Embryonic facial prominence (tissue), 1 donor: ENCODE results near the gene ZFX.

Experiments
- DNase-seq: peaks from one replicate; pipeline ENCODE4 v3.0.0-alpha.2; 2016; ENCODE audit errors: extremely low spot score

The ZFX gene

DNA sequence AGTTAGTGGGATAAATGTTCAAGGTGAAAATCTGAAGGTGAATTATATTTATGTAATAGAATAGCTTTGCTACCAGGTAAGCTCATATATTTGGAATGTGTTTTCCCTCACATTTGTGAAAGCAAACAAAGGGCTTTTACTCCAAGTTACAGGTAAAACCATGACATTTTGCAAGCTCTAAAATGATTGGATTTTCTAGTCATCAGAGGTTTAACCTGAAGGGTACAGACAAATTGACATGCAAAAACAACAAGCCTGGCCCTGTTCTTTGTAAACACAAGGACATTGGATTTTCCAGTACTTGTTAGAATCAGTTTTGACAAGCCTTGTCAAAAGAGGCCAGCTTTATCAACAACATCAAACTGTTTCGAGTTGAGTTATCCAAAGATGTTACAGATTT is 51.7 kb downstream of the ZFX start:
- no peak for DNase-seq

DNA sequence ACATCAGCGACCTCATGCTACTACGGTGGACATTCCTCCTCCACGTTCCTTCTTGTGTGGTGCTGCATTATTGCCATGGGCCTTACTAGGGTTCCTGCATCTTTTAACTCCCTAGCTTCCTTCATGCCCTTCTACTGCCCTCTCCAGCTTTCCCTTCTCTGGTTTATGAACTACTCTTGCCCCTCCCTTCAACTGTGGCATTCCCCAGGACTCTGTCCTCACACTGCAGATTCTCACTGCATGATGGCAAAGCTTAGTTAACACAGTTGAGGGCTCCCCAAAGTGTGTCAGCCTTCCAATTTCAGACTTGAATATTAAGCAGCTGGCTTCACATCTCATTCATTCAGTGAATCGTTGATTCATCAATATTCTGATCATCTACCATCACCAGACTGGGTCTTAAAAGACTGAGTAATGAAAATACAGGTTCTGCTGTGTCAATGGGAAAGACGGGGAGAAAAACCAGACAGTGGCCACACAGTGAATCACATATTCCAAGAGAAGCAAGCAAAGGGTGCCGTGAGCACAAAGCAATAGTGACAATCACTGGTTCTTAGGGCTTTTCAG is 53.0 kb downstream of the ZFX start:
- DNase-seq = no peak

DNA sequence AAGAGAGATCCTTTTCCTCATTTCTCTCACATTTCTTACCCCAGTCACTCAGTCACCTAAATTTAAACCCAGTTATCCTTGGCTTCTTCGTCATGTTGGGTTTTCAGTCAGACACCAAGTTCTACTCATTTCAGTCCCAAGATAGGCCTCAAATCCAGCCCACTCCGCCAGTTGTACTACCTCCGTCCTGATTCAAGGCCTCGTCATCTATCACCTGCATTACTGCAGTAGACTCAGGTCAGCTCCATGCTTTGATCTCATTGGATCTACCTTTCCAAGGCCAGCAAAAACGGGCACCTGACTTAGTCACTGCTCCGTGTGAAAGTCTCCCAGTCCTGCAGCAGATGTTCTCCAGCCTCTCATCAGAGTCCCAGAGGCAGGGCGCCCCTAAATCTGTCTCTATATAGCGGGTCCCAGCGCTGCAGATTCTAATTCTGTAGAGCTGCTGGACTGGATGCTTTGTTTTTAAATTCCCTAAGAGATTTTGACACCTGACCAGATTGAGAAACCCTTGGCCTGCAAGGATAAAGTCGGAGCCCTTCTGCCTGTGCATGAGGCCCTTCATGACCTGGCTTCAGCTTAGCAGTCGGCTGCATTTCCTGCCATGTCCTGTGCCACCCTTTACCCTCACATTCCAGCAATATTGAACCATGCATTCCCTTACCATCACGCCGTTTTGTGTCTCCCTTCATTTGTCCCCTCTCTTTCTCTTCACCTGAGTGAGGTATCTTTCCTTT is 53.7 kb downstream of the ZFX start:
- no peak for DNase-seq

DNA sequence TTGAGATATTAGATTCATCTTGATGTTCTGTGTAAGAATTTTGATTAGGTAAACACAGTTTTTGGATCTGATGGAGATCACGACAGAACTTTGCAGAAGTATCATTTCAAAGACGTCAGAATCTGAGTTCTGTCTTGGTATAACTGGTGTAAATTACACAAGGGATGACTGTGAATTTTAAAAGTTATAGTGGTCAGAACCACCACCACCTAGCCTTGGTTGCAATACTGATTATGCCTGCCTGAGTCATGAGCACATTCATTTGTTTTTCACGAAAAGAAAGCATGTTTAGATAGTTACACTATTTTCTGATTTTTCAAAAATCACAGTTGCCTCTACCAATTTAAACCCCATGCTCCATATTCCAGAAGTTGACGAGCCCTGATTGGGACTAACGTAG is 54.8 kb downstream of the ZFX start:
- no peak for DNase-seq

DNA sequence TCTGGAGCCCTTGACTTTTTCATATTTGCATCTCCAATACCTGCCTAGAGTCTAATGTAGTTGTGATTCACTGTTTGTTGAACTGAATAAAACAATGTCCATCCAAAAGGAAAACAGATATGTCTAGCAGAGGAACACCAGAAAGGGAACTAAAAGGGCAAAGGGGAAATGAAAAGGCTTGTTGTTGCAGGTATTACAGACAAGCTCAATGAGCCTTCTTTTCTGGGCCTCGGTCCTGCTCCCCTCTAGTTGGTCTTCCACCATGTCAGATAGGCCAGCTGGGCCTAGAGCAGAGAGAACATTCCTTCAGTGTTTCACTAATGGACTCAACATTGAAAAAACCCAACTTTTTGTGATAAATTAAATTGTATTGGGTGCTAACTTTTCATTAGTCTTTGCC is 55.4 kb downstream of the ZFX start:
- no peak for DNase-seq

DNA sequence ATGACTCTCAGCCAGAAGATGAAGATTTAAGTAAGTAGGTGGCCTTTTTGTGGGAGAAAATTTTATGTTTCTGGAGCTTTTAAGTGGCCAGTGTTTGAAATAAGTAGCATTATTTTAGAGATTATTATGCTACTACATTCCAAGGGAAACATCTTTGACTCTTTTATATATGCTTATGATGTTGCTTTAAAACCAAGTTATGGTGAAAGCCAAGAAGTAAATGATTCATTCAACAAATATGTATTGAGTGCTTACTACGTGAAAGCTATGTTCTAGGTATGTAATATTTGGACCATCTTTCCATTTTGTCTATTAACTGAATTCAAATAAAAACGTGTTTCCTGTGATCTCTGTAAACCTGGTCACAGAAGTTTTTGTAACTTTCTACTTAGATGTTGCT is 58.3 kb downstream of the ZFX start:
- DNase-seq = no peak

DNA sequence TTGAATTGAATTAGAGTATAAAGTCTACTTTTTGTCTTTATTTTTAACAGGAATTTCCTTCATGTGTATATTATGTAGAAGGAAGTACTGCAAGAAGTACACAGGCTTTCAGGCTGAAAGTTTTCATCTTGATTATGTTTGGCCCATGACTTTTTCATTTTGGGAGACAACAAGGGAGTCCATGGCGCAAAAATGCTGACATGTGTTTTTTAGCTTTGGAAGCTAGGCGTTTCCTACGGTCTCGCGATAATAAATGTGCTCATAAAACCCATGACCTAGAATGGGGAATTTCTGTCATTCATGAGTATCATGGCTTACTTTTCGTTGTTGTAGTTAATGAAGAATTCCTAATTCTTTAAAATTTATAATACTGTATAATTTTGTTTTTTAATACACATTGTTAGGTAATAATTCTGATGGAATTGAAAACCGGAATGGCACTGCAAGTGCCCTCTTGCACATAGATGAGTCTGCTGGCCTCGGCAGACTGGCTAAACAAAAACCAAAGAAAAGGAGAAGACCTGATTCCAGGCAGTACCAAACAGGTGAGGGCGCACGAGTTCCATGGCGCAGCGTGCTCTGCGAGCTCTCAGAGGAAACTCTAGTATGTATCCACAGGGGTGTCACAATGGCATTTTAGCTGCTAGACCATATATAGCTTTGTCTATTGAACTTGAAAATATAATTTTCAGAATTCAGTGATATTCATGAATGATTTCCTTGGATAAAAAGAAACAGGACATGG is 59.1 kb downstream of the ZFX start:
- no peak for DNase-seq

DNA sequence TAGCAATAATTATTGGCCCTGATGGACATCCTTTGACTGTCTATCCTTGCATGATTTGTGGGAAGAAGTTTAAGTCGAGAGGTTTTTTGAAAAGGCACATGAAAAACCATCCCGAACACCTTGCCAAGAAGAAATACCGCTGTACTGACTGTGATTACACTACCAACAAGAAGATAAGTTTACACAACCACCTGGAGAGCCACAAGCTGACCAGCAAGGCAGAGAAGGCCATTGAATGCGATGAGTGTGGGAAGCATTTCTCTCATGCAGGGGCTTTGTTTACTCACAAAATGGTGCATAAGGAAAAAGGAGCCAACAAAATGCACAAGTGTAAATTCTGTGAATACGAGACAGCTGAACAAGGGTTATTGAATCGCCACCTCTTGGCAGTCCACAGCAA is 60.7 kb downstream of the ZFX start:
- no peak for DNase-seq

DNA sequence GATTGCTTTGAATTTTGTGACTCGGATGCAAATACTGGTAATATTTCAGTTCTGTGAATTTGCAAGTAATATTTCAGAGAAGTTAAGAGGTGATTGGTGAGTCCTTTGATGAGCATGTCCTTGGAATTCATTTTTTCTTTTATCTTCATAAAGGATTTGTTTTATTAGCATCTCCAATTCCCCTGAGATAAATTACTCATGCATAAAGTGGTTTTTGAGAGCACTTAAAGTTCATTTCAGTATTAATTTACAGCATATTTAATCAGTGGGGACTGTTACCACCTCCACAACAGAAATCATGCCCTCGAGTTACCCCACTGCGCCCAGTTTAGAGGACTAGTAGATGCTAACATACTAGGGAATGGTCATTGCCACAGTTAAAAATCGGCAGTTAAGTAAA is 65.0 kb downstream of the ZFX start:
- DNase-seq = no peak

DNA sequence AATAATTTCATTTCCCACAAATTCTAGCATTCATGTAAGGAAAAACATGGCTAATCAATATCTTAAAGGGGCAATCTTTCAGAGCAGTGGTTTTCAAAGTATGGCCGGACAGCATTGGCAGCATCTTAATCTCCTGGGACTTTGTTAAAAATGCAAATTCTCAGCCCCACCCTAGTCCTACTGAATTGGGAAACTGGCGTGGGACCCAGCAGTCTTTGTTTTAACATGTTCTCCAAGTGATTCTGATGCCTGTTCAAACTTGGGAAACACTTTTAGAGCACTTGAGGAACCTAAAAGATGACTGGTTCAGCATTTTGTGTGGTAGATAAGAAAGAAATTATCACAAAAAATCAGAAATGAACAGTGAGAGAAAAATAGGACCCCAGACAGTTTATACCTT is 65.7 kb downstream of the ZFX start:
- DNase-seq = no peak

DNA sequence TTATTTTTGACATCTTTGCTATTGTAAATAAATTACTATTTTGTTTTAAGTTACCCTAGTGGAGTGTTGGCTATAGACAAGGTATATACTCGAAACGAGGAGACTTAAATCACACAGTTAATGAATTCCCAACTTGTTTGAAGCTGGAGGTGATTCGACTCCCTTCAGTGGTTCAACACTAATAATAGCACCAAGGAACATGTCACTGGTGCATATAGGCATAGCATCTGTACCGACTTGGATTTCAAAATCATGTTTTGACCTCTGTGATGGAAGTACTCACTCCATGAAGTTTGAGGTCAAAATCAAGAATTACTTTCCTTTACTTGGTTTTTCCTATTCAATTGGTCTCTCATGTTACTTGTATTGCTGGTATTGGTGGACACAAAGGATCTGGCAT is 66.5 kb downstream of the ZFX start:
- DNase-seq = no peak

DNA sequence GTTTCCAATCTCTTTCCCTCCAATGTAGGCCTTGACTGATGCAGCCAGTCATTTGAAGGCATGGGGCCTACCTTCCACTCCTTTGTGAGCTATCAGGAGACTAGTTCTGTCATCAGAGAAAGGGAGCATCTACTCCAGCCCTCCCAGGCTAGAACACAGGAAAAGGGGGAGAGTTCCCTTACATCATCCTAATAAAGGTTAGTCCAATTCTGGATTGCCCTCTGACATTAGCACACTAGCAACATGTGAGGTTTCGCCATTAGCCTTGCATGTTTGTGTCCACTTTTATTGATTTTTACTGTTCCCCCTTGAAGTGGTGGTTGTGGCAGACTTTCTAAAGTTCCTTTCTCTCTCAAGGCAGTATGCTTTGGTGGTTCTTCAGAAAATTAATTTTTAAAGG is 67.3 kb downstream of the ZFX start:
- DNase-seq = no peak

DNA sequence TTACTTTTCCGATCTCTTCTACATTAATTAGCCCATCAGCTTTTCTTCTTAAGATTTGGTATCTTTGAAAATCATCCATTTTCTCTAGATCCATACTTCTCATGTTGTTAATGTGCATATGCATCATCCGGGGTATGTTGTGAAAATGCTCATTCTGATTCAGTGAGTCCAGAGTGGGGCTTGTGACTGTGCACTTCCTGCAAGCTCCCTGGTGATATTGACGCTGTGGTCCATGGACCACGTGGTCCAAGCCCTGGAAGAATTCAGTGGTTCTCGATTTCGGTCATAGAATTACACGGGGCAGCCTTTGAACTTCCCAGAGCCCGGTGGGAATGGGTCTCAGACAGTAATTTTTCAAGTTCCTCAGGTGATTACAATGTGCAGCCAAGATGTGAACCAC is 69.8 kb downstream of the ZFX start:
- no peak for DNase-seq

DNA sequence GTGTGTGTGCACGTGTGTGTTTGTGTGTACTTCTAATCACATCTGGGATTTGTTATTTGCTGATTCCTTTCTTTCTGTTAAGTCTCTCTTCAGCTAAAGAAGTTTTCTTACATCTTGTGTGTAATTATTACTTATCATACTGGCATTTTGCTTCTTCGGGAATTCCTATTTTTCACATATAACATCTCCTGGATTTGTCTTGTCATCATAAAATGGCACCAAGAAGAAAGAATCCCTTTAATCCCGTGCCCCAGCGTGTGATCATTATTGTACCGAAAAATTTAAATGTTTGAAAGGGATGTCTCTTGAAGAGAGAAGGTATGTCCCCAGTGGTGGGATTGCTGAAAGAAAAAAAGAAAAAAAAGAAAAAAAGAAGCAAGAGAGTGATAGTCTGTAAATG is 72.3 kb downstream of the ZFX start:
- DNase-seq = no peak

DNA sequence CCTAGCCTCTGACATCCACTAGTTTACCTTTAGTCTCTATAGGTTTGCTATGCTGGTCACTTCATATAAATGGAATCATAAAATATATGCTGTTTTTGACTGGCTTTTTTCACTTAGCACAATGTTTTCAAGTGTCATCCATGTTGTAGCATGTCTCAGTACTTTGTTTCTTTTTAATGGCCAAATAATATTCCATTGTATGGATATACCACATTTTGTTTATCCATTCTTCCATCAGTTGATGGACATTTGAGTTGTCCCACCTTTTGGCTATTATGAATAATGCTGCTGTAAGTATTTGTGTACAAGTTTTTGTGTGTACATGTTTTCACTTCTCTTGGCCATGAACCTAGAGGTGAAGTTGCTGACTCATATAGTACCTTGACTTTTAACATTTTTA is 75.7 kb downstream of the ZFX start:
- no peak for DNase-seq

DNA sequence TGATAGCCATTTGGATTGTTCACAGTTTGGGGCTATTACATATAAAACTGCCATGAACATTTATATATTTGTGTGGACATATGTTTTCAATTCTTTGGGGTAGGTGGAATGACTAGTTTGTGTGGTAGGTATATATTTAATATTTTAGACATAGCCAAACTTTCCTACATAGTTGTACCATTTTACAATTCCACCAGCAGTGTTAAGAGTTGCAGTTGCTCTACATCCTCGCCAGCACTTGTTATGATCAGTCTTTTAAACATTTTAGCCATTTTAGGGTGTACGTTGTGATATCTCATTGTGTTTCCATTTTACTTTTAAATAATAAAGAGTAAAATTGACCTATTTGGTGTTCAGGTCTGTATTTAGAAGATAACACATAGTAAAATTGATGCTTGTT is 76.6 kb downstream of the ZFX start:
- DNase-seq = no peak

DNA sequence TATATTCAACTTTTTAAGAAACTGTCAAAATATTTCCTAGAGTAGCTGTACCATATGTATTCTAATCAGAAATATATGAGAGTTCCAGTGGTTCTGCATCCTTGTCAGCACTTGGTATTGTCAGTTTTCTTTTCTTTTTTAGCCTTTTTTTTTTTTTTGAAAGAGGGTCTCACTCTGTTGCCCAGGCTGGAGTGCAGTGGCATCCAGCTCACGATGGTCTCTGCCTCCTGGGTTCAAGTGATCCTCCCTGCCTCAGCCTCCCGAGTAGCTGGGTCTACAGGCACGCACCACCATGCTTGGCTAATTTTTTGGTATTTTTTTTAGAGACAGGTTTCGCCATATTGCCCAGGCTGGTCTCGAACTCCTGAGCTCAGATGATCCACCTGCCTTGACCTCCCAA is 79.1 kb downstream of the ZFX start:
- DNase-seq = no peak

DNA sequence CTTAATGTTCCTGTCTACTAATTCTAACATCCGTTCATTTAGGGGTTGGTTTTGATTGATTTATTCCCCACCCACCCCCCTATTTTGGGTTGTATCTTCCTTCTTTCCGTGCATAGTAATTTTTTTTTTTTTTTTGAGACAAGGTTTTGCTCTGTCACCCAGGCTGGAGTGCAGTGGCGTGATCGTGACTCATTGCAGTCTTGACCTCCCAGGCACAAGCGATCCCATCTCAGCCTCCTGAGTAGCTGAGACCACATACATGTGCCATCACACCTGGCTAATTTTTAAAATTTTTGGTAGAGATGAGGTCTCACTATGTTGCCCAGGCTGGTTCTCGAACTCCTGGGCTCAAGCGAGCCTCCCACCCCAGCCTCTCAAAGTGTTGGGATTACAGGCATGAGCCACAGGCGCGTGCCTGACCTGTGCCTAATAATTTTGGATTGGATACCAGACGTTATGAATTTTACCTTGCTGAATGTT is 79.9 kb downstream of the ZFX start:
- DNase-seq = no peak

DNA sequence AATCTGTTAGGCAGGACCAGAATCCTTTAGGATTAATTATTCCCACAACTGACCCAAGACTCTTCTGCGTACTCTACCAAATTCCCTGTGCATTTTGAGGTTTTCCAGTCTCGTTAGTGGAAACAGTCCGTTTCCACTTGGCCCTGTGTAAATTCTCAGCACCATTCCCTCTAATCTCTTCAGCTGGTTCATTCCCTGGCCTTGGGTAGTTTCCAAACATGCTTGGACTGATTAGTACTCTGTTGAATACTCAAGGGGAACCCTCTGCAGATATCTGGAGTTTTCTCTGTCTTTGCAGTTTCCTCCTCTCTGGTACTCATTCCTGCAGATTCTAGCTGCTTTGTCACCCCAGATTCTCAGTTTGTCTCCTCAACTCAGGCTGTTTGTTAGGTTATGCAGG is 80.4 kb downstream of the ZFX start:
- no peak for DNase-seq

DNA sequence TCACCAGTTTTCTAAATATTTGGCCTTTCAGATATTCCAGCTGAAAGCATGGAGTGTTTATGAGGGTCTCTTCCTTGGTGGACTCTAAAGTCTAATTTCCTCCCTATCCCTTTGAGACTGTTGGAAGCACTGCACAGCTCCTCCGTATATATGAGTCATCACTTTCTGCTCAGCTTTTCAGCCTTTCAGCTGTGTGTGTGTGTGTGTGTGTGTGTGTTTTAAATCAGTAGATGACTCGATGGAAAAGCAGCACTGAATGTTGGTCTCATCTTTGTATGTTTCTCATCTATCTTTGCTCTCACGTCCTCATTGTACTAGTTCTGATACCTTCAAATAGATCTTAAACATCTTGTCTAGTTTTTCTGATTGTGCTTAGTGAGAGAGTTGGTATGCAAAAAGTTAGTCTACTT is 81.6 kb downstream of the ZFX start:
- no peak for DNase-seq

DNA sequence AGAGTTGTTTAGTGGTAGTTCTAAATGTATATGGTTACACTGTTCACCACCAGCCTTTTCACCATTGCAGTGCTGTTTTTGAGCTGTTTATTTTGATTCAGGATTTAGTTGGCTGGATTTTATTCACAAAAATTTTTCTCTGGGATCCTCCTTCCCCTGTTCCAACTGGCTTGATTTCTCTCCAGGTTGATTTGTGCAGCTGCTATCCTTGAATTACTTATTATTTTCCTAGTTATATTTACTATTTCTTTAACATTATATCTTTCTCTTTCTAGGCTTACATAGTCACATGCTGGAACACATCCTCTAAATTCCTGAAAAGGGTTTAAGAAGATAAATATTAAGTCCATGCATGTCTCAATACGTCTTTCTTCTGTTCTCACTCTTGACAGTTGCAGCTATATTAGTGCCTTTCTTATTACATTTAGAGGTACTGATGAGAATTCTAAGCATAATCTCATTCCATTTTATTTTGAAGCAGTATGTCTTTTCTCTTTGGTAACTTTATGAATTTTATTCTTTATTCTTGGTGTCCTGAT is 82.2 kb downstream of the ZFX start:
- no peak for DNase-seq

DNA sequence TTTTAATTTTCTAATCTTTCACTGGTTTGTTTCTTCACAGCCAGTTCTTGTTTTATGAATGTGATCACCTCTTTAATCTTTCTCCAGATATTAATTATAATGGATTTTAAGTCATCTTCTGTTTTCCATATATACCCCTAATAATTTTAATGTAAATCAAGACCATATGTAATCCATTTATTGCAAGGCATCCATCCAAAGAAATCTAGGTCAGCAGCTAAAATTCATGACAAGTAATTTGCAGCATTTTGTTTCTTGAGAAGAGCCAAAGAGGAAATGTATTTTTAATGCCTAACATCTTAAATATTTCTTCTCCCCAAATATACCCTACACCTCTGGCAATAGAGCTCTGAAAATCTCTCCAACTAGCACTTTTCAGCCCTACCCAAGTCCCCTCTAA is 83.3 kb downstream of the ZFX start:
- no peak for DNase-seq
